H9 (cell line): ENCODE measurements around the gene ANKRD23. TPM values are rescaled to one million over a fixed set of nuclear protein-coding genes. Genes with fewer than 3 reads are reported as not detected.

Source experiments
- DNase-seq: peaks from one replicate; pipeline ENCODE4 v3.0.0-alpha.2; 2017
- H2AFZ ChIP-seq: one replicate; pipeline ENCODE4 v1.6.1; 2013; ENCODE audit warnings: mild to moderate bottlenecking, low read length, control low read depth, moderate library complexity
- H2AK5ac ChIP-seq: 2 replicates; pipeline ENCODE4 v1.6.1; 2013; ENCODE audit warnings: low read length, control low read depth, mixed read lengths; ENCODE audit not compliant: insufficient read length
- H2BK120ac ChIP-seq: one replicate; pipeline ENCODE4 v1.6.1; 2013; ENCODE audit warnings: low read depth, mild to moderate bottlenecking, low read length, control low read depth, inconsistent platforms; ENCODE audit not compliant: poor library complexity, severe bottlenecking
- H2BK12ac ChIP-seq: 2 replicates; pipeline ENCODE4 v1.6.1; 2013; ENCODE audit warnings: low read length, control low read depth, mixed read lengths, low read depth; ENCODE audit not compliant: insufficient read length
- H2BK15ac ChIP-seq: 2 replicates; pipeline ENCODE4 v1.6.1; 2013; ENCODE audit warnings: low read depth, low read length, control low read depth
- H2BK20ac ChIP-seq: one replicate; pipeline ENCODE4 v1.6.1; 2013; ENCODE audit warnings: low read depth, mild to moderate bottlenecking, low read length, control low read depth, inconsistent platforms; ENCODE audit not compliant: poor library complexity, severe bottlenecking
- H2BK5ac ChIP-seq: 2 replicates; pipeline ENCODE4 v1.6.1; 2013; ENCODE audit warnings: low read length, control low read depth, mixed read lengths; ENCODE audit not compliant: insufficient read length
- H3K14ac ChIP-seq: 2 replicates; pipeline ENCODE4 v1.6.1; 2013; ENCODE audit warnings: low read length, control low read depth; ENCODE audit not compliant: insufficient read depth
- H3K18ac ChIP-seq: 2 replicates; pipeline ENCODE4 v1.6.1; 2013; ENCODE audit warnings: low read depth, mild to moderate bottlenecking, mixed read lengths, low read length, control low read depth; ENCODE audit not compliant: insufficient read length
- H3K23ac ChIP-seq: 2 replicates; pipeline ENCODE4 v1.6.1; 2013; ENCODE audit warnings: low read length, control low read depth, mixed read lengths, low read depth; ENCODE audit not compliant: insufficient read length
- H3K23me2 ChIP-seq: 2 replicates; pipeline ENCODE4 v1.6.1; 2013; ENCODE audit warnings: low read depth, mild to moderate bottlenecking, mixed read lengths, low read length, control low read depth; ENCODE audit not compliant: insufficient read length, poor library complexity, severe bottlenecking
- H3K27ac ChIP-seq: 2 replicates; pipeline ENCODE4 v1.5.1; 2013; ENCODE audit warnings: low read length, control low read depth, mixed read lengths, low read depth; ENCODE audit not compliant: insufficient read length
- H3K27me3 ChIP-seq: 2 replicates; pipeline ENCODE4 v1.6.1; 2013; ENCODE audit warnings: low read length, control low read depth, inconsistent platforms; ENCODE audit not compliant: insufficient read depth
- H3K4ac ChIP-seq: 2 replicates; pipeline ENCODE4 v1.6.1; 2013; ENCODE audit warnings: low read depth, mild to moderate bottlenecking, control low read depth, inconsistent platforms, low read length, moderate library complexity
- H3K4me1 ChIP-seq: 2 replicates; pipeline ENCODE4 v1.6.1; 2013; ENCODE audit warnings: low read length, control low read depth, inconsistent platforms; ENCODE audit not compliant: insufficient read depth
- H3K4me2 ChIP-seq: 2 replicates; pipeline ENCODE4 v1.6.1; 2013; ENCODE audit warnings: low read length, control low read depth, mixed read lengths; ENCODE audit not compliant: insufficient read length, insufficient read depth
- H3K56ac ChIP-seq: 2 replicates; pipeline ENCODE4 v1.6.1; 2013; ENCODE audit warnings: low read depth, mild to moderate bottlenecking, mixed read lengths, low read length, control low read depth; ENCODE audit not compliant: insufficient read length
- H3K79me1 ChIP-seq: 2 replicates; pipeline ENCODE4 v1.6.1; 2013; ENCODE audit warnings: low read depth, mild to moderate bottlenecking, moderate library complexity, low read length, control low read depth, inconsistent platforms; ENCODE audit not compliant: insufficient read depth, poor library complexity, severe bottlenecking
- H3K79me2 ChIP-seq: 2 replicates; pipeline ENCODE4 v1.6.1; 2013; ENCODE audit warnings: low read length, control low read depth, inconsistent platforms; ENCODE audit not compliant: insufficient read depth
- H3K9ac ChIP-seq: 2 replicates; pipeline ENCODE4 v1.6.1; 2013; ENCODE audit warnings: low read length, control low read depth, mixed read lengths; ENCODE audit not compliant: insufficient read length; ENCODE audit errors: extremely low read depth
- H3K9me3 ChIP-seq: one replicate; pipeline ENCODE4 v1.6.1; 2013; ENCODE audit warnings: low read depth, low read length, inconsistent platforms; ENCODE audit not compliant: control insufficient read depth
- H3T11ph ChIP-seq: one replicate; pipeline ENCODE4 v1.6.1; 2013; ENCODE audit warnings: mild to moderate bottlenecking, low read length, control low read depth, inconsistent platforms
- H4K20me1 ChIP-seq: one replicate; pipeline ENCODE4 v1.6.1; 2013; ENCODE audit not compliant: control insufficient read depth, insufficient read length, insufficient read depth
- H4K5ac ChIP-seq: 2 replicates; pipeline ENCODE4 v1.6.1; 2013; ENCODE audit warnings: low read depth, mild to moderate bottlenecking, mixed read lengths, low read length, control low read depth; ENCODE audit not compliant: insufficient read length
- H4K8ac ChIP-seq: replicated peaks from 2 replicates; pipeline ENCODE4 v1.6.1; 2013; ENCODE audit warnings: low read length, control low read depth, mixed read lengths, low read depth; ENCODE audit not compliant: insufficient read length
- H4K91ac ChIP-seq: 2 replicates; pipeline ENCODE4 v1.6.1; 2013; ENCODE audit warnings: low read depth, mild to moderate bottlenecking, moderate library complexity, mixed read lengths, low read length, control low read depth; ENCODE audit not compliant: insufficient read length
- H3K27ac Mint-ChIP-seq, 3 experiments: 2 replicates in 2 of 3; 3 replicates in 1 of 3; pipeline ENCODE4 v1.8.0; 2020 to 2021; ENCODE audit warnings: mixed read lengths in 3 of 3, mild to moderate bottlenecking in 1 of 3, moderate library complexity in 1 of 3
- H3K27me3 Mint-ChIP-seq: 2 replicates; pipeline ENCODE4 v1.8.0; 2021; ENCODE audit warnings: low read depth, mild to moderate bottlenecking, moderate library complexity, mixed read lengths
- H3K36me3 Mint-ChIP-seq, 3 experiments: 2 replicates in 2 of 3; 3 replicates in 1 of 3; pipeline ENCODE4 v1.8.0; 2020 to 2021; ENCODE audit warnings: low read depth in 3 of 3, mixed read lengths in 3 of 3; ENCODE audit not compliant: insufficient read depth in 1 of 3
- H3K4me1 Mint-ChIP-seq, 2 experiments: 2 replicates each; pipeline ENCODE4 v1.8.0; 2020; ENCODE audit warnings: mixed read lengths in 2 of 2
- H3K4me3 Mint-ChIP-seq, 2 experiments: 2 replicates in 1 of 2; 3 replicates in 1 of 2; pipeline ENCODE4 v1.8.0; 2020 to 2021; ENCODE audit warnings: mild to moderate bottlenecking in 2 of 2, mixed read lengths in 2 of 2, moderate library complexity in 1 of 2
- H3K9me3 Mint-ChIP-seq, 2 experiments: 2 replicates in 1 of 2; 3 replicates in 1 of 2; pipeline ENCODE4 v1.8.0; 2020; ENCODE audit warnings: mild to moderate bottlenecking in 2 of 2, mixed read lengths in 2 of 2, moderate library complexity in 1 of 2
- CTCF ChIP-seq: fragments of 200-600 bp; sonication (generic); conservative IDR thresholded peaks from 3 replicates; pipeline ENCODE4 v1.8.0; 2021; ENCODE audit warnings: antibody characterized with exemption, mild to moderate bottlenecking
- WGBS: extraction: QIAGEN DNeasy Blood & Tissue Kit; methylation state at CpG from one replicate; pipeline ENCODE4 v1.1.7; 2013; ENCODE audit warnings: missing lambda C conversion rate, low lambda C conversion rate, mixed read lengths; ENCODE audit not compliant: insufficient read length; ENCODE audit errors: extremely low coverage; 5-methylcytosine and 5-hydroxymethylcytosine counted together
- total RNA-seq: library from RNA; stranded (reverse); gene quantifications from 2 replicates; pipeline ENCODE4 v1.2.1, GENCODE V29; 2021

Gene ANKRD23
- total RNA-seq, 1 experiment from 2014 or later, result 2.4 TPM

- Histone ChIP-seq H3K4ac (no peak overlapping the region), H2AK5ac (no peak overlapping the region), H3K4me2 (no peak overlapping the region), H3K9ac (no peak overlapping the region), H2BK120ac (no peak overlapping the region), H3K79me2 (no peaks in the 10 kb centered on the region), H2BK15ac (no peak overlapping the region), H2BK12ac (no peak overlapping the region), H4K20me1 (no peaks in the 10 kb centered on the region), H3K9me3 (no peaks in the 10 kb centered on the region), H3K79me1 (no peaks in the 10 kb centered on the region), H2BK20ac (no peak overlapping the region), H4K8ac (no peak overlapping the region), H3K14ac (no peak overlapping the region; the same call in 1 of the 2 replicates), H2BK5ac (no peak overlapping the region), H3K23me2 (no peaks in the 10 kb centered on the region), H3K4me1 (peaks cover 7% of the 10 kb centered on the region; the same call in 1 of the 2 replicates), H4K5ac (no peak overlapping the region), H3K27me3 (no peaks in the 10 kb centered on the region; the same call in 1 of the 2 replicates), H3T11ph (no peak overlapping the region), H4K91ac (no peak overlapping the region), H3K27ac (no peak overlapping the region), H3K56ac (no peak overlapping the region), H2AFZ (no peak overlapping the region), H3K18ac (no peak overlapping the region), H3K23ac (no peak overlapping the region)
- H3K4me3 Mint-ChIP-seq, result no peak overlapping the region; a peak in 1 of 5 replicates
- H3K9me3 Mint-ChIP-seq, result no peaks in the 10 kb centered on the region; a peak in 1 of 5 replicates
- no peaks in the 10 kb centered on the region for H3K36me3 Mint-ChIP-seq
- no peak for DNase-seq
- H3K27me3 Mint-ChIP-seq, result peaks cover 5% of the 10 kb centered on the region
- no peak for TF ChIP-seq CTCF
- WGBS, result no CpG with 5 or more reads among the region's 18 CpGs
- H3K4me1 Mint-ChIP-seq, result peaks cover 43 to 46% of the 10 kb centered on the region in 2 experiments
- peak overlapping the region in 2 of 3 experiments; percentile 29 to 70; a peak in 3 of 7 replicates for H3K27ac Mint-ChIP-seq
Observed at GRCh38 chr2:96887493-96888012, 43.7 kb upstream of the ANKRD23 start.
